CD14-positive monocyte (primary cell): ENCODE results near the gene TMTC1. TPM values are rescaled to one million over a fixed set of nuclear protein-coding genes. Genes with fewer than 3 reads are reported as not detected.

Experiments
- DNase-seq, 3 donors: peaks; one replicate each; pipeline ENCODE4 v3.0.0-alpha.2; 2011 to 2022
- H2AFZ ChIP-seq: 2 replicates; pipeline ENCODE4 v1.6.0; 2012; ENCODE audit warnings: mild to moderate bottlenecking, low read depth, low read length, inconsistent platforms; ENCODE audit not compliant: insufficient read depth, poor library complexity, severe bottlenecking
- H3K27ac ChIP-seq, 2 donors: 1 replicate in 1 of 2; 2 replicates in 1 of 2; pipeline ENCODE4 v1.5.1; 2012 to 2013; ENCODE audit warnings: low read length in 2 of 2, control low read depth in 1 of 2, inconsistent platforms in 1 of 2, low read depth in 1 of 2, mild to moderate bottlenecking in 1 of 2
- H3K27me3 ChIP-seq, 2 donors: one replicate each; pipeline versions ENCODE4 v1.6.0 to v1.6.1; 2011 to 2013; ENCODE audit warnings: low read length in 2 of 2; ENCODE audit not compliant: control insufficient read depth in 2 of 2, insufficient read depth in 2 of 2
- H3K36me3 ChIP-seq, 2 donors: replicated peaks in 1 of 2; 1 replicate in 1 of 2; 2 replicates in 1 of 2; pipeline versions ENCODE4 v1.5.1 to v1.6.1; 2012 to 2013; ENCODE audit warnings: low read length in 2 of 2, control low read depth in 1 of 2, inconsistent platforms in 1 of 2, mild to moderate bottlenecking in 1 of 2; ENCODE audit not compliant: insufficient read depth in 2 of 2, control insufficient read depth in 1 of 2
- H3K4me1 ChIP-seq, 2 donors: 1 replicate in 1 of 2; 2 replicates in 1 of 2; pipeline versions ENCODE4 v1.5.1 to v1.6.1; 2012 to 2013; ENCODE audit warnings: low read length in 2 of 2, control low read depth in 1 of 2, inconsistent platforms in 1 of 2, mild to moderate bottlenecking in 1 of 2, moderate library complexity in 1 of 2; ENCODE audit not compliant: insufficient read depth in 2 of 2, control insufficient read depth in 1 of 2
- H3K4me2 ChIP-seq: replicated peaks from 2 replicates; pipeline ENCODE3; 2012; ENCODE audit warnings: low read length, moderate library complexity, mild to moderate bottlenecking; ENCODE audit not compliant: poor library complexity, severe bottlenecking; ENCODE audit errors: extremely low read depth
- H3K4me3 ChIP-seq, 3 experiments: fragments of 200-600 bp in 1 of 3; sonication (generic) in 1 of 3; replicated peaks in 1 of 3; 1 replicate in 2 of 3; 2 replicates in 1 of 3; pipeline ENCODE4 v1.5.1; 2011 to 2013; ENCODE audit warnings: low read length in 3 of 3, mild to moderate bottlenecking in 3 of 3, control low read depth in 2 of 3, low read depth in 2 of 3, inconsistent platforms in 1 of 3, moderate library complexity in 1 of 3
- H3K79me2 ChIP-seq: 2 replicates; pipeline ENCODE4 v1.6.0; 2012; ENCODE audit warnings: mild to moderate bottlenecking, control low read depth, inconsistent platforms, low read length, moderate library complexity; ENCODE audit not compliant: insufficient read depth
- H3K9ac ChIP-seq: 2 replicates; pipeline ENCODE4 v1.6.0; 2017; ENCODE audit warnings: low read length, mild to moderate bottlenecking; ENCODE audit not compliant: insufficient read depth, poor library complexity, severe bottlenecking
- H3K9me3 ChIP-seq, 2 donors: replicated peaks in 1 of 2; 1 replicate in 1 of 2; 2 replicates in 1 of 2; pipeline versions ENCODE4 v1.5.1 to v1.6.1; 2012 to 2013; ENCODE audit warnings: low read length in 2 of 2, control low read depth in 1 of 2; ENCODE audit not compliant: control insufficient read depth in 1 of 2, insufficient read depth in 1 of 2
- H4K20me1 ChIP-seq: 2 replicates; pipeline ENCODE4 v1.6.0; 2012; ENCODE audit warnings: mild to moderate bottlenecking, low read length, control low read depth, moderate library complexity; ENCODE audit not compliant: insufficient read depth
- H3K27ac Mint-ChIP-seq, 7 donors: one replicate each; pipeline ENCODE4 v1.8.0; 2020; ENCODE audit warnings: mild to moderate bottlenecking in 7 of 7, mixed read lengths in 7 of 7, moderate library complexity in 6 of 7, inconsistent platforms in 2 of 7
- H3K27me3 Mint-ChIP-seq, 3 donors: one replicate each; pipeline ENCODE4 v1.8.0; 2021 to 2022; ENCODE audit warnings: low read depth in 3 of 3, mild to moderate bottlenecking in 3 of 3, mixed read lengths in 3 of 3, moderate library complexity in 3 of 3, inconsistent platforms in 1 of 3
- H3K36me3 Mint-ChIP-seq, 2 donors: one replicate each; pipeline ENCODE4 v1.8.0; 2020; ENCODE audit warnings: mixed read lengths in 2 of 2, inconsistent platforms in 1 of 2, mild to moderate bottlenecking in 1 of 2
- H3K4me1 Mint-ChIP-seq: one replicate; pipeline ENCODE4 v1.8.0; 2020; ENCODE audit warnings: mild to moderate bottlenecking, mixed read lengths
- H3K4me3 Mint-ChIP-seq, 2 donors: one replicate each; pipeline ENCODE4 v1.8.0; 2020; ENCODE audit warnings: mild to moderate bottlenecking in 2 of 2, mixed read lengths in 2 of 2, moderate library complexity in 1 of 2
- H3K9me3 Mint-ChIP-seq, 7 donors: one replicate each; pipeline ENCODE4 v1.8.0; 2020 to 2022; ENCODE audit warnings: mixed read lengths in 7 of 7, mild to moderate bottlenecking in 6 of 7, moderate library complexity in 6 of 7, inconsistent platforms in 2 of 7
- WGBS: methylation state at CpG from one replicate; pipeline ENCODE4 v1.1.5; 2013; ENCODE audit warnings: missing lambda C conversion rate; ENCODE audit not compliant: insufficient coverage; 5-methylcytosine and 5-hydroxymethylcytosine counted together
- intact Hi-C, 2 donors: fragments of 100-400 bp; cut with micrococcal nuclease; formaldehyde crosslinking; loops; one replicate each; pipeline versions ENCODE4 v1.15.0 to v1.15.1; 2023
- polyA plus RNA-seq, 3 donors: library from polyadenylated mRNA; depleted of rRNA in 1 of 3; unstranded in 2 of 3; stranded (reverse) in 1 of 3; fragments of 300-500 nt in 2 of 3; fragments of >200 nt in 1 of 3; fragmentation: Illumina TruSeq in 2 of 3; gene quantifications; 1 replicate in 2 of 3; 2 replicates in 1 of 3; pipeline ENCODE4 v1.2.3, GENCODE V29; 2012 to 2021
- TF ChIP-seq, protein P1 (sequence below): fragments of 200-600 bp; IDR thresholded peaks from one replicate; pipeline ENCODE4 v1.8.0; 2022; ENCODE audit warnings: antibody characterized with exemption, mild to moderate bottlenecking

Gene TMTC1
- polyA plus RNA-seq, 3 donors, result 0.57 to 5.6 (median 2.1) TPM

- Histone ChIP-seq H3K27me3 (no peaks in the 10 kb centered on the region), H3K27ac (no peak overlapping the region), H4K20me1 (no peaks in the 10 kb centered on the region), H3K36me3 (no peaks in the 10 kb centered on the region), H3K4me2 (no peak overlapping the region), H3K79me2 (no peaks in the 10 kb centered on the region), H3K9me3 (peaks cover 0 to under 1% of the 10 kb centered on the region in 2 donors), H2AFZ (no peak overlapping the region), H3K4me1 (no peaks in the 10 kb centered on the region), H3K4me3 (no peak overlapping the region), H3K9ac (no peak overlapping the region)
- no peak overlapping the region for H3K4me3 Mint-ChIP-seq
- WGBS, result no CpG with 5 or more reads among the region's 1 CpG
- no peaks in the 10 kb centered on the region for H3K4me1 Mint-ChIP-seq
- TF ChIP-seq, protein P1, sequence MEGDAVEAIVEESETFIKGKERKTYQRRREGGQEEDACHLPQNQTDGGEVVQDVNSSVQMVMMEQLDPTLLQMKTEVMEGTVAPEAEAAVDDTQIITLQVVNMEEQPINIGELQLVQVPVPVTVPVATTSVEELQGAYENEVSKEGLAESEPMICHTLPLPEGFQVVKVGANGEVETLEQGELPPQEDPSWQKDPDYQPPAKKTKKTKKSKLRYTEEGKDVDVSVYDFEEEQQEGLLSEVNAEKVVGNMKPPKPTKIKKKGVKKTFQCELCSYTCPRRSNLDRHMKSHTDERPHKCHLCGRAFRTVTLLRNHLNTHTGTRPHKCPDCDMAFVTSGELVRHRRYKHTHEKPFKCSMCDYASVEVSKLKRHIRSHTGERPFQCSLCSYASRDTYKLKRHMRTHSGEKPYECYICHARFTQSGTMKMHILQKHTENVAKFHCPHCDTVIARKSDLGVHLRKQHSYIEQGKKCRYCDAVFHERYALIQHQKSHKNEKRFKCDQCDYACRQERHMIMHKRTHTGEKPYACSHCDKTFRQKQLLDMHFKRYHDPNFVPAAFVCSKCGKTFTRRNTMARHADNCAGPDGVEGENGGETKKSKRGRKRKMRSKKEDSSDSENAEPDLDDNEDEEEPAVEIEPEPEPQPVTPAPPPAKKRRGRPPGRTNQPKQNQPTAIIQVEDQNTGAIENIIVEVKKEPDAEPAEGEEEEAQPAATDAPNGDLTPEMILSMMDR, result no peak
- peaks cover 0 to 3% (median 0%) of the 10 kb centered on the region in 3 donors for H3K27me3 Mint-ChIP-seq
- peaks cover 0 to 5% (median 2%) of the 10 kb centered on the region in 7 donors for H3K9me3 Mint-ChIP-seq
- DNase-seq, result no peak
- H3K27ac Mint-ChIP-seq, result no peak overlapping the region
- intact Hi-C loops, result no loop called here
- H3K36me3 Mint-ChIP-seq, result peaks cover 0 to 8% of the 10 kb centered on the region in 2 donors
These were observed 156.5 kb downstream of the TMTC1 start for GRCh38 chr12:29627221-29627620.

DNA sequence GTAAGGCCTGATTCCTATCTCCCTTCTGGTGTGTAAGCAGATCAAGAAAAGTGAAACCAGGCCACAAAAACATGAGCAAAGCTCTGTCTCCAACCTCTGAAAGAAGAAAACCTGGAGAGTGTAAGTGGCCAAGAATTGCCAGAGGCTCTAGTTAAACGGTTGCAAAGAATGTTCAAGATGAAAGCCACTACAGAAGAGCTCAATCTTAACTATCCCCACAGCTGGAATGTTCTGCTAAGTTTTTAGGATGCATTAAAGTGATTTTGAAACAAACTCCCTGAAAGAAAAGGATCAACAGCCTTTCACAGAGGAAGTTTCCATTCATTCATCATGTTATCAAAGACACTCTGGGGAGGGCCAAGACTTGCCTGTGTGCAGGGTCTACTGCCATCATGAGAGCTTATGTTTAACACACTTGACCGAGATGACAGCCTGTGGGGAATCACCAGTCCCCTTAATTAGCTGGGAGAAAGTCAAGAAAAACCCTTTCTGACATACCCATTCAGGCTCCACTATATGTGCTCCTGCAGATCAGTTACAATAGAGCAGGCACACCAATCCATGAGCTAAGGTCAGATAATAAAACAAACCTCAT is 158.3 kb downstream of the TMTC1 start:
- H3K27ac Mint-ChIP-seq, result no peak overlapping the region
- Histone ChIP-seq H3K79me2 (no peaks in the 10 kb centered on the region), H3K4me2 (no peak overlapping the region), H3K9ac (no peak overlapping the region), H3K9me3 (no peaks in the 10 kb centered on the region), H3K4me3 (no peak overlapping the region), H4K20me1 (no peaks in the 10 kb centered on the region), H3K27ac (no peak overlapping the region), H3K27me3 (no peaks in the 10 kb centered on the region), H2AFZ (no peak overlapping the region), H3K4me1 (no peaks in the 10 kb centered on the region), H3K36me3 (no peaks in the 10 kb centered on the region)
- no peak for DNase-seq
- peaks cover 0 to 3% (median 0%) of the 10 kb centered on the region in 3 donors for H3K27me3 Mint-ChIP-seq
- H3K4me1 Mint-ChIP-seq, result no peaks in the 10 kb centered on the region
- H3K9me3 Mint-ChIP-seq, result peaks cover 1 to 10% (median 2%) of the 10 kb centered on the region in 7 donors
- intact Hi-C loops, result no loop called here
- TF ChIP-seq, protein P1, result no peak
- peaks cover 0 to 10% of the 10 kb centered on the region in 2 donors for H3K36me3 Mint-ChIP-seq
- no peak overlapping the region for H3K4me3 Mint-ChIP-seq
- WGBS, result 60% methylated on average over 1 of the region's 2 CpGs
